IPS-18a (cell line): ENCODE results near the gene CUL2.

ENCODE experiments used
- H3K27ac ChIP-seq: one replicate; pipeline ENCODE4 v1.5.1; 2013; ENCODE audit warnings: low read length
- H3K27me3 ChIP-seq: one replicate; pipeline ENCODE4 v1.6.1; 2013; ENCODE audit warnings: mild to moderate bottlenecking, low read length; ENCODE audit not compliant: control insufficient read depth, insufficient read depth
- H3K36me3 ChIP-seq: one replicate; pipeline ENCODE4 v1.6.1; 2013; ENCODE audit warnings: low read depth, low read length; ENCODE audit not compliant: control insufficient read depth
- H3K4me1 ChIP-seq: one replicate; pipeline ENCODE4 v1.6.1; 2013; ENCODE audit warnings: low read depth, low read length; ENCODE audit not compliant: control insufficient read depth
- H3K4me3 ChIP-seq: one replicate; pipeline ENCODE4 v1.5.1; 2013; ENCODE audit warnings: low read length
- H3K9ac ChIP-seq: one replicate; pipeline ENCODE4 v1.6.1; 2013; ENCODE audit warnings: mild to moderate bottlenecking, low read length, moderate library complexity
- H3K9me3 ChIP-seq: one replicate; pipeline ENCODE4 v1.6.1; 2013; ENCODE audit warnings: low read depth, low read length; ENCODE audit not compliant: control insufficient read depth

Gene CUL2

DNA sequence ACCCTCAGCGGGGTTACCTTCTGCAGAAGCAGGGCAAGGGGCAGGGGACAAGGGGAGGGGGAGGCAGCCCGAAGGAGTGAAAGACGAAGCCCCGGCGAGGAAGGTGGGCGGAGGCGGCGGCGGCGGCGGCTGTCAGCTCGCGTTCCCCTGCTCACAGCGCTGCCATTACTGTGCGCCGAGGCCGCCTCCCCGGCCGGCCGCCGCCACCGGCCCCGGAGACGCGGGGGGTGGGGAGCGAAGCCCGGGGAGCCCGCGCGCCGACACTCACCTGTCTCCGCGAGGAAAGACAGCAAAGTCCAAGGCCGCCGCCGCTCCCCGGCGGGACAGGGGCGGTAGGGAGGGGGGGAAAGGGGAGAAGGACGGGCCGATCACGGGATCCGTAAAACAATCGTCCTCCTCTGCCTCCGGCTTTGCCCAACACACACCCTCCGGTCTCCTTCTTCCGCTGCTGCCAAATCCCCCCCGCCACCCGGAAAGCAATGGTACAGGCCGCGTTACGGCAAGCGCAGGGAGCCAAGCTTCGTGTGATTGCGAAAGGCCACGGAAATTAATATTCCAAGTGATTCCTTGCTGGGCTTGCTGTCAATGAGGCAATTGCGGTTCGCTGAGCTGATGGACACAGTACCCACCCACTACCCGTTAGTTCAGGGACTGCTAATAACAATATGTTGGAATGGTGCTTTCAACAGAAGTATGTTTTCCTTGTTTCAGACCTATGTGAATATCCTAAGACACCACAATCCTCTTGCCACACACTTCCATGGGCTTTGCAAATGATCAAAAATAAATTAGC is at the start of gene CUL2:
Gene CUL2 (minus strand): TSS at position 180 of the 793 bp plus-strand sequence. CDS start 19,024 bp downstream, outside the sequence.
- no peaks in the 10 kb centered on the region for H3K27me3 ChIP-seq
- no peak within 1 kb of the TSS for H3K27ac ChIP-seq
- peaks cover 4% of the 10 kb centered on the region for H3K9me3 ChIP-seq
- peak within 1 kb of the TSS; percentile 88 for H3K4me3 ChIP-seq
- H3K9ac ChIP-seq: peak within 1 kb of the TSS; percentile 84
- peaks cover 7% of the 10 kb centered on the region for H3K4me1 ChIP-seq
- no peaks in the 10 kb centered on the region for H3K36me3 ChIP-seq

DNA sequence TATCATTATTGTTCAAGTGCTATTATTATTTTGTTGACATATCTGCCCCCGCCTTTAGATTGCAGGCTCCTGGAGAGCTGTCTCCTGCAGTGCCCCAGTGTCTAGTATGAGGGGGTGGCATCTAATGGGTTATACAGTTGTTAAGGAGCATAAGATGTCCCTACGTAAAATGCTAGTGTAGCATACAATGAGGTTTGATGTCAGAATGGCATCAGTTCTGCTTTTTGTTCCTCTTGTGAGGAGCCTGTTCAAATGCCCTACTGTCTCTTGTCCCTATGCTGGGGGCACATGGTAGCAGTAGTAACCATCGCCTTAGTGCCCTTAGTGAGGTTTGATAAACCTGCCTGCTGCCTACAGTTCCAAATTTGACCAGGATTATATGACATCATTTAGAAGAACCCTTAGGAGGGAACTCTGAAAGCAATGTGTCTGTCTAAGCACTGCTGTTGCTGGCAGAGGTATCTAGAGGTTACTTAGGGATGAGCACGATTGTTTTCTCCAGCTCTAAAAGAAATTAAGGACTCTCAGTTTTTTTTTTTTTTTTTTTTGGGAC is 46.2 kb upstream of the CUL2 start:
- H3K36me3 ChIP-seq: no peaks in the 10 kb centered on the region
- no peak overlapping the region for H3K27ac ChIP-seq
- no peaks in the 10 kb centered on the region for H3K4me1 ChIP-seq
- no peak overlapping the region for H3K4me3 ChIP-seq
- H3K9ac ChIP-seq: no peak overlapping the region
- H3K27me3 ChIP-seq: no peaks in the 10 kb centered on the region
- H3K9me3 ChIP-seq: no peaks in the 10 kb centered on the region

DNA sequence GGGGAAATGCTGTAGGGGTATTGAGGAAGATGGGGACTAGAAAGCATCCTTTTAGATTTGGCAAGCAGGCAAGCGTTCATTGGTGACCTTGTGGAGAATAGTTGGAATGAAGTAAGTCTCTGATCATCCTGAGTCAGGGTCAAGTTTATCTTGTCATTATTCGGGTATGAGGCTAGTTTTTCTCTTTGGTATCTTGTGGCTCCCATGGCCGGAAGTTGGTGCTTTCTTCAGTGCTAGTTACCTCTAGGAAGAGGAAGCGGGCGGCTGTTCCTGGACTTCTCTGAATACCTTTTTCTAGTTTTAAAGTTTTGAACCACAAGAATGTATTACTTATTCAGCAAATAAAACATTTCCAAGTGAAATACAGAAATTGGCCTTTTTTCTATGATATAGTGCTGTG is 45.7 kb upstream of the CUL2 start:
- Histone ChIP-seq H3K27me3 (no peaks in the 10 kb centered on the region), H3K4me3 (no peak overlapping the region), H3K9ac (no peak overlapping the region), H3K27ac (no peak overlapping the region), H3K36me3 (no peaks in the 10 kb centered on the region), H3K4me1 (no peaks in the 10 kb centered on the region), H3K9me3 (no peaks in the 10 kb centered on the region)

DNA sequence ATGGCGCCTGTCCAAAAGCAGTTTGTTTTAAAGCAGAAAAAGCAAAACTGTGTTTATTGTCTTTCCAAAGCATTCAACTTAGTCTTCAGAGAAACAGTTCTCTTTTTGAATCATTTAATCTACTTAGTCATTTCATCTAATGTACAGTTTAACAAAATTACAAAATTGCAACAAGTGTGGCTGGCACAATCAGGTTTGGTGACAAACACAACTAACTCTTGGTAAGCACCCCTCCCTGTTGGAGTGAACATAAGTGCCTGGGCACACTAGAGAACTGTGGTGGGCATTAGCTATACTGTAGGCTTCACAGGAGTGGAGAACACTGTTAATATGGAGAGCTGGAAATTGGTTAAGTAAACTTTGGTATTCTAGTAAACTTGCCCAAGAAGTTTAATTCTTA is 43.4 kb upstream of the CUL2 start:
- Histone ChIP-seq H3K9ac (no peak overlapping the region), H3K4me1 (no peaks in the 10 kb centered on the region), H3K4me3 (no peak overlapping the region), H3K36me3 (no peaks in the 10 kb centered on the region), H3K27me3 (no peaks in the 10 kb centered on the region), H3K9me3 (no peaks in the 10 kb centered on the region), H3K27ac (no peak overlapping the region)

DNA sequence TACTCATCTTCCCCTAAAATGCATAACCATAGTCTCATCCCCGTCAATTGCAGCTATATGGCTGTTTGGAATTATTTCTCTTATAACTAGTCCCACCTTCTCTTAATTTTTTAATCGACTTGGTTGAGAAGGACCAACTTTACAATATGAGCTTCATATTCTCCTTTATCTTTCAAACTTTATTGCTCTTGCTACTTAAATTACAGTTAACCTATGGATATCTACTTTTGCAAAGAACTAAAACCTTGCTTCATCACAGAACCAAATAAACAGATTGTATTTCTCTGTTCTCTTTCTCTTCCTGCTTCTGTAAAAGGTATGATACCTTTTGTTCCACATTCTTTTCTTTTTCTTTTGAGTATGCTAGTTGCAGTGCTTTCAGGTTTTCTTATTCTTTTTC is 42.6 kb upstream of the CUL2 start:
- no peaks in the 10 kb centered on the region for H3K9me3 ChIP-seq
- no peaks in the 10 kb centered on the region for H3K27me3 ChIP-seq
- no peak overlapping the region for H3K4me3 ChIP-seq
- H3K4me1 ChIP-seq: no peaks in the 10 kb centered on the region
- H3K36me3 ChIP-seq: no peaks in the 10 kb centered on the region
- H3K27ac ChIP-seq: no peak overlapping the region
- H3K9ac ChIP-seq: no peak overlapping the region

DNA sequence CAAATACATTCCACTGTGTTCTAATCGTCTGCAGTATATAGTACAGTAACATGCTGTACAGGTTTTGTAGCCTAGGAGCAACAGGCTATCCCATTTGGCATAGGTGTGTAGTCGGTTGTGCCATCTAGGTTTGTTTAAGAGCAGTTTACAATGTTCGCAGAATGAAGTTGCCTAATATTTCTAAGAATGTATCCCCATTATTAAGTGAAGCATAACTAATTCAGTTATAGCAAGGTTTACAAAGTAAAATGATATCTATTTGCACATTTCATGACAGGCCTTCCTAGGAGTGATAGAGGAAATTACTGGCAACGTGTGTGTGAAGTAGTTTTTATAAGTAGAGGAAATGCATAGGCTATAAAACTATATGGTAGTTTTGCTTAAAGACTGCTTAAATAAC is 40.5 kb upstream of the CUL2 start:
- Histone ChIP-seq H3K27me3 (no peaks in the 10 kb centered on the region), H3K4me1 (no peaks in the 10 kb centered on the region), H3K9ac (no peak overlapping the region), H3K4me3 (no peak overlapping the region), H3K36me3 (no peaks in the 10 kb centered on the region), H3K27ac (no peak overlapping the region), H3K9me3 (no peaks in the 10 kb centered on the region)

DNA sequence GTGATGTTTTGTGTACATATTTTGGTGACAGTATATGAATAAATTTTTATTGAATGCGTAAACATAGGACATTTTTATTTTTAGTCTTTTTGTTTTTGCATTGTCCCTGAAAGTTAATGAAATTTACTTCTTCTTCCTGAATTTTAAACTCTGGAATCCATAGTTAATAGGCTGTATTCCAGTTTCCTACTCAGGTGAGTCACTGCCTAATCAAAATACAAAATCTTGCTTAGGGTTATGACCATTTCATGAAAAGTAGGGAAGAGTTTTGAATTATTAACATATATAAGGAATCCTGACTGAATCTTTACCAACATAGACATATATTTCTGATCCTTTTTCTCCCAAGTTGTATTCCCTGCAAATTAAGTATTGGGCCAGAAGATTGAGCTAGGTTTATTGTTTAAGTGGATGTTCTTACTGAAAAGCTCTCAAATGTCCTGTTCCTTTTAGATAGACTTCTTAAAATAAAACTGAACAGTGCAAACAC is 39.1 kb upstream of the CUL2 start:
- H3K4me3 ChIP-seq: no peak overlapping the region
- H3K9me3 ChIP-seq: no peaks in the 10 kb centered on the region
- H3K4me1 ChIP-seq: no peaks in the 10 kb centered on the region
- H3K9ac ChIP-seq: no peak overlapping the region
- H3K36me3 ChIP-seq: no peaks in the 10 kb centered on the region
- H3K27ac ChIP-seq: no peak overlapping the region
- H3K27me3 ChIP-seq: no peaks in the 10 kb centered on the region

DNA sequence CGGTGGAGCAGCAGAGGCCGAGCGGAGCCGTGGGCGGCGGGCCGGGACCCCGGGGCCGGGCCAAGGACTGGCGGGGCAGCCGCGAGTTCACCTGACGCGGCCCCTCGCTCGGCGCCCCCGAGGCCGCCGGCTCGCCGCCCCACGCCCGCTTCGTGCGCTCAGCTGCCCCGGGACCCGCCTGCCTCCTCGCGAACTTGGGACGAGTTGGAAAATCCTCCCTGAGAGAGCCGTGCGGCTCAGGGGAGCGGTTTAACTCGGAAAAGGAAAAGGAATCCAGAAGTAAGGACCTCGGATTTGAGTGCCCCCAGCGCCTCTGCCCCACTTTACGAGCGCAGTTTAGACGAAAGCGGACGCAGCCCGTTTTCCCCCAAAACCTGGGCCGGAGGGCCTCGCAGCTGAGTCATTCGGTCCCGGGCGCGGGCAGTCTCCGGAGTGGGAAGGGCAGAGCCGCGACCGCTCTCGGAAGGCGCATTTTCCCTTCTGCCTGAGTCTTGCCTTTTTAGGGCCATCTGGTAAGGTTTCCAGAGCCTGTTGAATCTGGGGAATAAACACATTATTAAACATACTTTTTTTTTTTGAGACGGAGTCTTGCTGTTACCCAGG is 37.2 kb upstream of the CUL2 start:
- Histone ChIP-seq H3K27ac (peak overlapping the region; percentile 80), H3K4me3 (peak overlapping the region; percentile 82), H3K27me3 (no peaks in the 10 kb centered on the region), H3K9ac (peak overlapping the region; percentile 94), H3K9me3 (no peaks in the 10 kb centered on the region), H3K4me1 (no peaks in the 10 kb centered on the region), H3K36me3 (no peaks in the 10 kb centered on the region)

DNA sequence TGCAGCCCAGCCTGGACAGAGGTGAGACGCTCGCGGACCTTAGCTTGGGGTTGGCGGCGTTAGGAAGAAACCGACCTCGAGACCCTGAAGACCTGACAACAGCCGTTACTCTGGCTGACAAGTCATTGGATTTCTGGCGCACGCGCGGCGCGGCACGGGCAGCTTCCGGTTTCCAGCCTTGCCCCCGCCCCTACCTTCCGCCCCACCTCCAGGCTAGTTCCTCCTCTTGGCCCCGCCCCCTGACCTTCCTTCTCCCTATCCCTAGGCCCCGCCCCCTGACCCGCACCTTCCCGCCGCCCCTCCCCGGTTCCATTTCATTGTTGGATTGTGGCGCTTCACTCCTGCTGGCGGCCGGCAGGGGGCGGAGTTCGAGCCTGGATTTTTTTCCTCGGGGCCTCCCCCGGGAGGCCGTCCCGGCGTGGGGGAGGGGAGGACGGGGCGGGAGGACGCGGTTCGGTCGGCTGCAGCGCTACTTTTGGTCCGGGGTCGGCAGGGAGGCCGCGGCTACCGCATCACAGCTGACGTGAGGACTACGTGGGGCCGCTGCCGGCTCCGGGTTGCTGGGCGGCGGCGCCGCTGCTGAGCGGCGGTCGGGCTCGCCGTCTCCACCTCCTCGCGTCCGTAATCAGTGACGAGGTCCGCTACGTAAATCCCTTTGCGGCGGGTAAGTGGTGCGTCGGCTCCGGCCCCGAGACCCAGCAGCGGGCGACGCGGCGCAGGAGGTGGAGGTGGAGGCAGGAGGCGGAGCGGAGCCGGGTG is 36.6 kb upstream of the CUL2 start, which contains the start of gene CREM:
Gene CREM (plus strand): TSS at position 317 of the 759 bp plus-strand sequence. CDS start 10,990 bp downstream, outside the sequence.
- Histone ChIP-seq H3K36me3 (no peaks in the 10 kb centered on the region), H3K4me1 (no peaks in the 10 kb centered on the region), H3K9ac (peak within 1 kb of the TSS; percentile 94), H3K4me3 (peak within 1 kb of the TSS; percentile 82), H3K27ac (peak within 1 kb of the TSS; percentile 80), H3K27me3 (no peaks in the 10 kb centered on the region), H3K9me3 (no peaks in the 10 kb centered on the region)

DNA sequence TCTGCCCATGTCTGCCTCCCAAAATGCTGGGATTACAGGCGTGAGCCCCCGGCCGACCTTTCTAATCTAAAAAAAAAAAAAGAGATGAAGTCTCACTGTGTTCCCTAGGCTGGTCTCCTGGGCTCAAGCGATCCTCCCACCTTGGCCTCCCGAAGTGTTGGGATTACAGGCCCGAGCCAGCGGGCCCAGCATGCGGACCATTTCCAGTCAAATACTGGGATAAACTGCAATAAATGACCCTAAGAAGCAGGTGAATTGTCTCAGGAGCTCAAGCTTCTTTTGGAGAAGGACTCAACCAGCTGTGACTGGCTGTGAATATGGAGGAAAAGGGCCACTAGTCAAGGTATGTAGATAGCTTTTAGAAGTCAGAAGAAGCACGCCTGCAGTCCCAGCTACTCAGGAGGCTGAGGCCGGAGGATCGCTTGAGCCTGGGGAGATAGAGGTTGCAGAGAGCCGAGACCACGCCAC is 36.0 kb upstream of the CUL2 start:
- Histone ChIP-seq H3K27me3 (no peaks in the 10 kb centered on the region), H3K36me3 (no peaks in the 10 kb centered on the region), H3K4me1 (no peaks in the 10 kb centered on the region), H3K9me3 (no peaks in the 10 kb centered on the region), H3K9ac (peak overlapping the region; percentile 51), H3K4me3 (peak overlapping the region; percentile 62), H3K27ac (peak overlapping the region; percentile 77)

DNA sequence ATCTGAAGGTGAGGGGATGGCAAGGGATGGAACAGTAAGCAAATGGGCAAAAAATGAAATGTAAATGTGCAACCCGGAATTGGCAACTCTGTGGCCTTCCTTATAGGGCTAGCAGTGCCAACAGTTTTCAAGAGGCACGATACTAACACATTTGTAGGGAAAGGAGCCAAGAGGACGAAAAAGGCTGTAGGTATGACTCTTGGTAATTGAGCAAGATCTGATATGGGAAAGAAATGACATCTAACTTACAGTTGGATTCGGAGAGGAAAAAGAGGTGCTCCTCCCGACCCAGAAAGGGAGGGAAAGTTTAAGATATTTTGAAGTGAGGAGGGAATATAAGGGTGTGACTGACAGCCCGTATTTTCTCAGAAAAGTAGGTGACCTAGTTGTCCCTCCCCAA is 34.4 kb upstream of the CUL2 start:
- Histone ChIP-seq H3K36me3 (no peaks in the 10 kb centered on the region), H3K4me3 (no peak overlapping the region), H3K27ac (no peak overlapping the region), H3K9ac (no peak overlapping the region), H3K9me3 (no peaks in the 10 kb centered on the region), H3K27me3 (no peaks in the 10 kb centered on the region), H3K4me1 (no peaks in the 10 kb centered on the region)
